BE2C (cell line): ENCODE measurements around the gene FAM240A.
A peak's percentile ranks its signal among the peaks of the same experiment; 100 is the strongest.

ENCODE experiments used
- DNase-seq: peaks from one replicate; pipeline ENCODE4 v3.0.0-alpha.2; 2020
- H3K27me3 ChIP-seq: fragments of 250-450 bp; sonication (Bioruptor Pico); 2 replicates; pipeline ENCODE4 v1.5.1; 2020; ENCODE audit warnings: mild to moderate bottlenecking
- H3K36me3 ChIP-seq: fragments of 250-450 bp; sonication (Bioruptor Pico); 2 replicates; pipeline ENCODE4 v1.5.1; 2020; ENCODE audit warnings: mild to moderate bottlenecking
- H3K4me1 ChIP-seq: fragments of 250-450 bp; sonication (Bioruptor Pico); 2 replicates; pipeline ENCODE4 v1.5.1; 2020
- H3K4me3 ChIP-seq: 2 replicates; pipeline ENCODE4 v1.5.1; 2011; ENCODE audit warnings: low read depth, low read length
- H3K9me3 ChIP-seq: fragments of 250-450 bp; sonication (Bioruptor Pico); 2 replicates; pipeline ENCODE4 v1.5.1; 2020
- CTCF ChIP-seq: IDR thresholded peaks from 2 replicates; pipeline ENCODE4 v1.5.1; 2012; ENCODE audit warnings: mild to moderate bottlenecking, low read depth, low read length

Gene FAM240A

GRCh38 chr3:46617941-46618340 is 5.6 kb downstream of the FAM240A start:
- TF ChIP-seq CTCF = no peak
- no peaks in the 10 kb centered on the region for H3K27me3 ChIP-seq
- no peaks in the 10 kb centered on the region for H3K4me1 ChIP-seq
- H3K9me3 ChIP-seq = no peaks in the 10 kb centered on the region
- no peak overlapping the region for H3K4me3 ChIP-seq
- no peak for DNase-seq
- H3K36me3 ChIP-seq = no peaks in the 10 kb centered on the region

- peak; percentile 38 for DNase-seq
- Histone ChIP-seq H3K9me3 (no peaks in the 10 kb centered on the region), H3K4me3 (no peak overlapping the region), H3K4me1 (no peaks in the 10 kb centered on the region), H3K27me3 (no peaks in the 10 kb centered on the region), H3K36me3 (no peaks in the 10 kb centered on the region)
- TF ChIP-seq CTCF = no peak
Measured at GRCh38 chr3:46619845-46620778, 7.8 kb downstream of the FAM240A start.

GRCh38 chr3:46624533-46624932 is 12.2 kb downstream of the FAM240A start:
- H3K4me3 ChIP-seq = no peak overlapping the region
- H3K27me3 ChIP-seq = no peaks in the 10 kb centered on the region
- no peaks in the 10 kb centered on the region for H3K4me1 ChIP-seq
- no peaks in the 10 kb centered on the region for H3K9me3 ChIP-seq
- no peak for TF ChIP-seq CTCF
- DNase-seq = no peak
- no peaks in the 10 kb centered on the region for H3K36me3 ChIP-seq

GRCh38 chr3:46624975-46625490 is 12.7 kb downstream of the FAM240A start:
- TF ChIP-seq CTCF = no peak
- no peak for DNase-seq
- no peaks in the 10 kb centered on the region for H3K36me3 ChIP-seq
- H3K9me3 ChIP-seq = no peaks in the 10 kb centered on the region
- H3K4me1 ChIP-seq = no peaks in the 10 kb centered on the region
- H3K4me3 ChIP-seq = no peak overlapping the region
- no peaks in the 10 kb centered on the region for H3K27me3 ChIP-seq

GRCh38 chr3:46626039-46626438 is 13.7 kb downstream of the FAM240A start:
- no peaks in the 10 kb centered on the region for H3K27me3 ChIP-seq
- H3K36me3 ChIP-seq = no peaks in the 10 kb centered on the region
- DNase-seq = no peak
- no peaks in the 10 kb centered on the region for H3K4me1 ChIP-seq
- H3K4me3 ChIP-seq = no peak overlapping the region
- no peaks in the 10 kb centered on the region for H3K9me3 ChIP-seq
- TF ChIP-seq CTCF = no peak

GRCh38 chr3:46627078-46627477 is 14.8 kb downstream of the FAM240A start:
- no peak for DNase-seq
- Histone ChIP-seq H3K4me1 (no peaks in the 10 kb centered on the region), H3K9me3 (no peaks in the 10 kb centered on the region), H3K36me3 (no peaks in the 10 kb centered on the region), H3K27me3 (no peaks in the 10 kb centered on the region), H3K4me3 (no peak overlapping the region)
- no peak for TF ChIP-seq CTCF
